Smooth muscle cell (in vitro differentiated cells): Measurements from ENCODE around the gene HERPUD1. TPM values are rescaled to one million over a fixed set of nuclear protein-coding genes. Genes with fewer than 3 reads are reported as not detected.

Source experiments
- DNase-seq: peaks from one replicate; lab custom pipeline; 2025; ENCODE audit not compliant: unreplicated experiment; lab: John Stamatoyannopoulos, UW
- H2AFZ ChIP-seq: fragments of 200-600 bp; sonication (generic); 2 replicates; pipeline ENCODE4 v1.6.0; 2016; ENCODE audit warnings: antibody characterized with exemption, low read depth, mild to moderate bottlenecking
- H3F3A ChIP-seq: fragments of 200-600 bp; sonication (generic); 2 replicates; pipeline ENCODE4 v1.6.0; 2017; ENCODE audit warnings: antibody characterized with exemption, low read depth
- H3K27ac ChIP-seq: fragments of 200-600 bp; sonication (generic); 2 replicates; pipeline ENCODE4 v1.5.1; 2016; ENCODE audit warnings: low read depth, mild to moderate bottlenecking
- H3K27me3 ChIP-seq: fragments of 200-600 bp; sonication (generic); 2 replicates; pipeline ENCODE4 v1.6.1; 2016; ENCODE audit warnings: low read depth, mild to moderate bottlenecking
- H3K36me3 ChIP-seq: fragments of 200-600 bp; sonication (generic); 2 replicates; pipeline ENCODE4 v1.5.1; 2016; ENCODE audit warnings: low read depth
- H3K4me1 ChIP-seq: fragments of 200-600 bp; sonication (generic); 2 replicates; pipeline ENCODE4 v1.5.1; 2016; ENCODE audit warnings: low read depth
- H3K4me2 ChIP-seq: fragments of 200-600 bp; sonication (generic); 2 replicates; pipeline ENCODE4 v1.6.0; 2016; ENCODE audit warnings: mild to moderate bottlenecking
- H3K4me3 ChIP-seq: fragments of 200-600 bp; sonication (generic); 2 replicates; pipeline ENCODE4 v1.5.1; 2016; ENCODE audit warnings: mild to moderate bottlenecking
- H3K79me2 ChIP-seq: fragments of 200-600 bp; sonication (generic); 2 replicates; pipeline ENCODE4 v1.6.0; 2016; ENCODE audit warnings: low read depth, mild to moderate bottlenecking
- H3K9ac ChIP-seq: fragments of 200-600 bp; sonication (generic); 2 replicates; pipeline ENCODE4 v1.6.0; 2016; ENCODE audit warnings: low read depth
- H3K9me3 ChIP-seq: fragments of 200-600 bp; sonication (generic); replicated peaks from 2 replicates; pipeline ENCODE4 v1.5.1; 2016; ENCODE audit warnings: low read depth
- H4K20me1 ChIP-seq: fragments of 200-600 bp; sonication (generic); 2 replicates; pipeline ENCODE4 v1.6.0; 2016; ENCODE audit warnings: low read depth
- WGBS: methylation state at CpG from one replicate; pipeline ENCODE4 v1.1.7; 2016; ENCODE audit warnings: low lambda C conversion rate; 5-methylcytosine and 5-hydroxymethylcytosine counted together
- polyA plus RNA-seq: library from polyadenylated mRNA; unstranded; fragments of >200 nt; fragmentation: Nextera tagmentation; extraction: Ambion mirVana; gene quantifications from 2 replicates; pipeline ENCODE4 v1.2.1, GENCODE V29; 2016
- total RNA-seq: library from RNA; depleted of rRNA; stranded (reverse); fragments of >200 nt; gene quantifications from 2 replicates; pipeline ENCODE4 v1.2.3, GENCODE V29; 2014
- TF ChIP-seq, protein P1 (sequence below): fragments of 200-600 bp; sonication (generic); IDR thresholded peaks from 2 replicates; pipeline ENCODE4 v1.5.1; 2017; ENCODE audit warnings: borderline replicate concordance, mild to moderate bottlenecking, antibody characterized with exemption; ENCODE audit not compliant: insufficient read depth, poor library complexity, severe bottlenecking

Gene HERPUD1
- total and polyA plus RNA-seq, 2 experiments from 2014 or later = 253 to 291 TPM

- no peaks in the 10 kb centered on the region for H3K9me3 ChIP-seq
- no peaks in the 10 kb centered on the region for H3K4me1 ChIP-seq
- no peak overlapping the region for H3K27ac ChIP-seq
- 92% methylated on average over 5 of the region's 5 CpGs for WGBS
- H4K20me1 ChIP-seq = no peaks in the 10 kb centered on the region
- no peak overlapping the region for H3K4me2 ChIP-seq
- no peaks in the 10 kb centered on the region for H3F3A ChIP-seq
- DNase-seq = no peak
- H3K4me3 ChIP-seq = no peak overlapping the region
- no peak overlapping the region for H2AFZ ChIP-seq
- H3K27me3 ChIP-seq = no peaks in the 10 kb centered on the region
- H3K79me2 ChIP-seq = no peaks in the 10 kb centered on the region
- H3K36me3 ChIP-seq = no peaks in the 10 kb centered on the region
- TF ChIP-seq, protein P1, sequence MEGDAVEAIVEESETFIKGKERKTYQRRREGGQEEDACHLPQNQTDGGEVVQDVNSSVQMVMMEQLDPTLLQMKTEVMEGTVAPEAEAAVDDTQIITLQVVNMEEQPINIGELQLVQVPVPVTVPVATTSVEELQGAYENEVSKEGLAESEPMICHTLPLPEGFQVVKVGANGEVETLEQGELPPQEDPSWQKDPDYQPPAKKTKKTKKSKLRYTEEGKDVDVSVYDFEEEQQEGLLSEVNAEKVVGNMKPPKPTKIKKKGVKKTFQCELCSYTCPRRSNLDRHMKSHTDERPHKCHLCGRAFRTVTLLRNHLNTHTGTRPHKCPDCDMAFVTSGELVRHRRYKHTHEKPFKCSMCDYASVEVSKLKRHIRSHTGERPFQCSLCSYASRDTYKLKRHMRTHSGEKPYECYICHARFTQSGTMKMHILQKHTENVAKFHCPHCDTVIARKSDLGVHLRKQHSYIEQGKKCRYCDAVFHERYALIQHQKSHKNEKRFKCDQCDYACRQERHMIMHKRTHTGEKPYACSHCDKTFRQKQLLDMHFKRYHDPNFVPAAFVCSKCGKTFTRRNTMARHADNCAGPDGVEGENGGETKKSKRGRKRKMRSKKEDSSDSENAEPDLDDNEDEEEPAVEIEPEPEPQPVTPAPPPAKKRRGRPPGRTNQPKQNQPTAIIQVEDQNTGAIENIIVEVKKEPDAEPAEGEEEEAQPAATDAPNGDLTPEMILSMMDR = no peak
- no peak overlapping the region for H3K9ac ChIP-seq
Observed at GRCh38 chr16:56916571-56917403, 15.2 kb upstream of the HERPUD1 start.

GRCh38 chr16:56918467-56919012 lies 13.4 kb upstream of the HERPUD1 start:
- no peak overlapping the region for H3K27ac ChIP-seq
- TF ChIP-seq, protein P1 = no peak
- H3K4me3 ChIP-seq = no peak overlapping the region
- H3K36me3 ChIP-seq = no peaks in the 10 kb centered on the region
- H3K4me1 ChIP-seq = no peaks in the 10 kb centered on the region
- H3F3A ChIP-seq = peaks cover under 1% of the 10 kb centered on the region
- H2AFZ ChIP-seq = no peak overlapping the region
- 90% methylated on average over 12 of the region's 12 CpGs for whole genome bisulfite sequencing
- DNase-seq = no peak
- H3K9ac ChIP-seq = no peak overlapping the region
- H3K79me2 ChIP-seq = no peaks in the 10 kb centered on the region
- no peaks in the 10 kb centered on the region for H3K27me3 ChIP-seq
- H3K9me3 ChIP-seq = no peaks in the 10 kb centered on the region
- no peaks in the 10 kb centered on the region for H4K20me1 ChIP-seq
- H3K4me2 ChIP-seq = no peak overlapping the region

DNA sequence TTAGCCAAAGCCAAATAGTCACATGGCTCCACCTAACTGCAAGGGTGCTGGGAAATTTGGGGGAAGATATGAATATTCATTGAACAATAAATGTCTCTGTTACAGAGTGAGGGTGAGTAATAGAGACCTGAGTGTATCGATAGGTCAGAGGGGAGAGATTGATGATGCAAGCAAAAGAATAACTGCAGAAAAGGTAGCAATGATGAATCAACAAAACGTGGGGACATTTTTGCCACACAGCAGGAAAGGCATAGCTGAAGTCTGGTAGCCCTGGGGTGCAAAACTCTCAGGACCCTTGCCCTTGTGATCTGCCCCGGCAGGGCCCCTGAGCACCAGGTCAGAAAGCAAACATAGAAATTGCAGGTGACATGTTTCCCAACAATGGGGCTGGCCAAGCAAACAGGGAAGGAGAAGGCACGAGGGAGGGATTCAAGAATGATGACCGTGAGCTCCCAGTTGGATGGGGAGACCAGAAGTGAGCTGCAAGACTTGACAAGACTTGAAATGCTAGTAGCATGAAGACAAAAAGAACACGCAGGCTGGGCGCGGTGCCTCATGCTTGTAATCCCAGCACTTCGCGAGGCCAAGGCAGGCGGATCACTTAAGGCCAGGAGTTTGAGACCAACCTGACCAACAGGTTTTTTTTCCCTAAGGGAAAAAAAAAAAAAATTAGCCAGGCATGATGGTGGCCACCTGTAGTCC lies 12.7 kb upstream of the HERPUD1 start:
- Histone ChIP-seq H3K4me1 (no peaks in the 10 kb centered on the region), H3K9ac (no peak overlapping the region), H2AFZ (no peak overlapping the region), H3K36me3 (no peaks in the 10 kb centered on the region), H3K27me3 (no peaks in the 10 kb centered on the region), H3K4me2 (no peak overlapping the region), H3F3A (peaks cover 3% of the 10 kb centered on the region), H3K9me3 (no peaks in the 10 kb centered on the region), H3K79me2 (no peaks in the 10 kb centered on the region), H3K27ac (no peak overlapping the region), H4K20me1 (no peaks in the 10 kb centered on the region), H3K4me3 (no peak overlapping the region)
- TF ChIP-seq, protein P1 = no peak
- no peak for DNase-seq
- 69% methylated on average over 11 of the region's 11 CpGs for WGBS
